HG03159 (cell line): ENCODE measurements around the gene HOXB3.
"Not testable (repeated sequence)": the region's sequence is repeated elsewhere in the genome, so short reads cannot be mapped to it uniquely, and the experiment has no call there.

Experiments used
- ATAC-seq: cut with Tn5 transposase; IDR thresholded peaks from one replicate; pipeline ENCODE4 v1.9.1; 2021; ENCODE audit warnings: mild to moderate bottlenecking, moderate library complexity; ENCODE audit not compliant: unreplicated experiment

Gene HOXB3

GRCh38 chr17:48547808-48548522 lies 42.1 kb downstream of the HOXB3 start:
- ATAC-seq = no peak

DNA sequence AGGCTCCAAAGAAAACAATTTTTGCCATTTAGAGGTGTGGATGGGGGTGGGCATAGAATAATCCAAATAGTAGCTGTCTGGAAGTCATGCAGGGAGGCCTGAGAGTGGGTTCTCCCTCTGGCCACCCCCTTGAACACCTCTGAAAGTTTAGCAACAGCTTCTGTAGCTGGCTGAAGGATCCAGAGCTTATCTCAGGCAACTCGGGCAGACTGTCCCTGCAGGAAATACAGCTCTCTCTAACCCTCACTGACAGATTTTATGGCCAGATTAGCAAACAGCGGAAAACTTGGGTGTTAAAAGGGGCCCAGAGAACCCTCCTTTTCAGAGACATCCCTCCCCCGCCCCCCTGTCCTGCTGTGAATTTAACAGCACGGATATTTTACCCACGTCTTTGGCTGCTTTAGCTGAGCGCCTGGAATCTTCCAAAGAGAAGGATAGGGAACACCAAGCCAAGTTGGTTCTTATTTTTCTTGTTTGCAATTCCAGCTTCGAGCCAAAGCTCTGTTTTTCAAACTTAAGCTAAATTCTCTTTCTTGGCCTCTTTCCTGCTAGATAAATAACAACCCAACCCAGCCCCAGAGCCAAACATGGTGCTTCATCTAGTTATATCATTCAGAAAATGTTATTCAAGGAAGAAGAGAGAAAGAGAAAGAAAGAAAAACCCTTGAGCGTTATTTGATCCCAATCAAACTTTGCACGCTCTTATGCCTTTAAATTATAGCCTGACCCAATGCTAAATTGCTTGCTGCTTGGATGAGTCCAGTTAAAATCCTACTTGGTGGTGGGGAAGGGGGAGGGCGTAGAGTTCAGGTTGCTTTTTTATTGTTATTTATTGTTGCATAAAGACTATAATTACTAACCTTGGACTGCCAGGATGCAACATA lies 42.9 kb downstream of the HOXB3 start:
- ATAC-seq = no peak

DNA sequence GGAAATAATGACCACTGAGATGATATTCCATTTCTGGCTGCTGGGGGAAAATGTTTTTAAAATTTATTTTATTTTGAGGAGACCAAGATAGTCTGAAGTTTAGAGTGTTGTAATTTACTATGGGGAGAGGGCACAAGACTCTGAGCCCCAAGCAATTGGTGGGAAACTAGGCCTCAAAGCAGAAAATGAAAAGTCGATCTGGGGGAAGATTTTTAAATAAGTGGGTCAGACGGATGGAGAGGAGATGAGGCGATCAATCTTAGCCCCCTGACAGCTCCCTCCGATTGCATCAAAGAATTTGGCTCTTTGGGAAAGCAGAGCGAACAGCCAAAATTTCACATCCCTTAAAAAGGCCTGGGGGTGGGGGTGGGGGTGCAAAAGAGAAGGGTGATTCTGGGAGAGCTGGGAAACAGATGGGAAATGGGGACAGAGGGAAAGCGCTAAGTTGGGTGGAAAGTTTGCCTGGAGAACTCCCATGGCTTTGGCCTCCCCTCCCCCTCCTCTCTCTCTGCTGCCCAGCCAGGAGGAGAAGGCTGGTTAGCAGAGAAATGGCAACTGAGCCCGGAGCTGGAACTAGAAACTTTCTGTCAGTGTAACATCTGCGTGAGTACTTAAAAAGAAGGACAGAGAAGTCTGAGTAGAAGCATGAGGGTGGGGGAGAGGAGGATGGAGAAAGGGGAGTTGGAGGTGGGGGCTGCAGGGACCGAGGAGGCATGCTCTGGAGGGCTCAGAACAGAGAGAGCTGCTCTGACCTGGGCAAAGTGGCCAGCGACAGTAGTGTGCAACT lies 43.7 kb downstream of the HOXB3 start:
- no peak for ATAC-seq

- no peak for ATAC-seq
Observed at GRCh38 chr17:48545539-48545938, 44.5 kb downstream of the HOXB3 start.

DNA sequence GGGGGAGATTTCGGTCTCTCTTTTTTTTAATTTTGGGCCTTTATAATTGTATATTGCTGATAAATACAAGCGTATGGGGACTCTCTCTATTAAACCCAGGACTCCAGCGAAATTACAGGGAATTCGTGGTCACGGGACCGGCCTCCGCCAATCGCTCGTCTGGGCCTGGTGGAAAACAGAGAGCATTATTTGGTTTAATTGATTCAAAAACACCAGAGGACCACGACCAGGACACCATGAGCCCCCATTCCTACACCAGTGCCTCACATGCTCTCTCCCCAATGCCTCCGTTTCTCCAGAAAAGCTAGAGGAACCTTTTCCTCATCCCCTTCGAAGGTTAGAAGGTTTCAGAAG lies 45.0 kb downstream of the HOXB3 start, which contains the start of gene HOXB2:
HOXB2 (minus strand) TSS at position 88 of the 354 bp plus-strand sequence. CDS start 198 bp downstream, outside the sequence.
- no peak for ATAC-seq

- no peak for ATAC-seq
Observed at GRCh38 chr17:48544349-48545021, 45.6 kb downstream of the HOXB3 start.

DNA sequence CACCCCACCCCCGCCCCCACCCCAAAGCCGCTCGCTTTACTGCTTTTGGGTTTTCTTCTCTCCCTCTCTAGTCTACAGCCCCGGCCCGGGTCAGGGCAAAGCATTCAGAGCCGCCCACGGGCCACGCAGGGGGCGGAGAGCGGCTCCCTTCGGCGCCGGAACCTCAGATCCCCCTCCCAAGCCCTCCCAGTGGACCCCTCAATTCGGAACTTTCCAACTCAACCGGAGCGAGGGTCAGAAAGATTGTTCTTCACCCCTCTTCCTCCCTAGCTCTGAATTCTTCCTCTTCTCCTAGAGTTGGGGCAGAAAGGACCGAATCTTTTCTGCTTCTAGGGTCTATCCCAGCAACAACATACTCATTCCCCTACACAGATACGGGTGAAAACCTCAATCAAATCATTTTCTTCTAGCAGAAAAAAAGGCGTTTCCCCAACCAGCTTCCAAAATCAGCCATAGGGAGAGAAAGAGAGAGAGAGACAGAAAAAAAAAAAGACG lies 46.1 kb downstream of the HOXB3 start:
- no peak for ATAC-seq

DNA sequence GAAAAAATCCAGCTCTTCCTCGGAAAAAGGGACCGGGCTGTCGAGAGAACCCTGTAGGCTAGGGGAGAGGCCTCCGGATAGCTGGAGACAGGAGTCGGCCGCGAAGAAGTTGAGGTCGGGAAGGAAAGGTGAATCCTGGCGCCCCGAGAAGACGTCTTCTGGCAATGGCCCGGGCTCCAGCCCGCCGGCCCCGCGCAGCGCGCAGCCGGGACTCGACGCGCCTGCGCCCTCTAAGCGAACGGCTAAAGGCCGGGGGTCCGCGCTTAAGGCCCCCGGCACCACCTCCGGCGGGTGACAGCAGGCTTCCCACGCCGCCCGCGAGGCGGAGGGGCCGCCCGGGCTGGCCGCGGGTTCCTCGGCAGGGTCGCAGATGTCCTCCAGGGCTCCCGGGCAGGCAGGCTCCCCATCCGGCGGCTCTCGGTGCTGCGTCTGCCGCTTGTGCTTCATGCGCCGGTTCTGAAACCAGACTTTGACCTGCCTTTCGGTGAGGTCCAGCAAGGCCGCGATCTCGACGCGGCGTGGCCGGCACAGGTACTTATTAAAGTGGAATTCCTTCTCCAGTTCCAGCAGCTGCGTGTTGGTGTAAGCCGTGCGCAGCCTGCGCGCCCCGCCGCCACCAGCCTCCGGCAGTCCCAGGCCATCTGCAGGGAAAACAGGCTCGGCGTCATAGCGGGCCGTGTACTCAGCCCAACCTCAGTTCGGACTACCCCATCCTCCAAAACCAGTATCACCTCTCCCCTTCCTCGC lies 46.8 kb downstream of the HOXB3 start:
- no peak for ATAC-seq

- ATAC-seq = no peak
Observed at GRCh38 chr17:48542698-48543106, 47.3 kb downstream of the HOXB3 start.

GRCh38 chr17:48542114-48542656 lies 47.9 kb downstream of the HOXB3 start:
- no peak for ATAC-seq

DNA sequence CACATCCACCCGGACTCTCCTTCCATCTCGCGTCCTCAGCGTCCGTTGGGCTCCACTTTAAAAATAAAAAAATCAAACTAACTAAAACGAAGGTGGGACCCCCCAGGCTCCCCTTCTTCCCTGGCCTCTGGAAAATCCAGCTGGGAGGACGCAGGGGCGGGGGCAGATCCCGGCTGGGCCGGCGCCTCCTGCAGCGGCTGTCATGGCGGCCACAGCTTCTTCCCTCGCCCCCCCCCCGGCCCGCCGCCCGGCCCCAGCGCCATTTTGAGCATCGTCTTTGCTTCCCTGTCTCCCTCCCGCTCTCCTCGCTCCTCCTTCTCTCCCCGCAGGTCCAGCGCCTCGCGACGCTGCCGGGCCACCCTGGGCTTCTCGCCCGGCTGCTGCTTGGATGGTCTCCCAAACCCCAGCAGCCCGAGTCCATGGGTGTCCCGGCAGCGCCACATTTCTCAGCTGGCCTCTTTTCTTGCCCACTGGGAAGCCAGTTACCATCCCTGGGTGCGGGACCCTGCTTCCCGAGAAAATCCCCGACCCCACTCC lies 48.4 kb downstream of the HOXB3 start:
- no peak for ATAC-seq

DNA sequence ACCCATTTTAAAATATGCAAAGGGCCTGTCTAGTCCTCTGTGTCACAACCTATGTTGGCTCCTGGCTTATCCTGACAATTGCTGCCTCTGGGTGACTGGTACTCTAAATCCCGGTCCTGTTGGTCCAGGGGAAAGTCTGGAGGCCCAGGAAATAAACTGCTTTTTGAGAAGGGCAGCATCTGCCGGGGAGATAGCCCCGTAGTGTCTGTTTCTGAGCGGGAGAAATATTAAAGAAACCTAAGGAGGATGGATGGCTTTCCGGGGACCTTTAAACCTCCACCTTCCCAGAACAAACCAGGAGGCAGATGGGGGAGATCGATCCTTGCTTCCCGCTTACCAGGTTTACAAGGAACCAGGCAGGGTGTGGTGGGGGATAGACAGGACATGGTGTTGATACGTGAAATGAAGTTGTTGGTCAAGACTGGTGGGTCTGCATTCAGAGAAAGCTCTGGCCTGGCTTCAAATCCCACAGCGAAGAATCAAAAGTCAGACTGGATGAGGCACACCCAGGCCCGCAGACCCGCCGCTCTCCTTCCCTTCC lies 48.9 kb downstream of the HOXB3 start:
- ATAC-seq = no peak

DNA sequence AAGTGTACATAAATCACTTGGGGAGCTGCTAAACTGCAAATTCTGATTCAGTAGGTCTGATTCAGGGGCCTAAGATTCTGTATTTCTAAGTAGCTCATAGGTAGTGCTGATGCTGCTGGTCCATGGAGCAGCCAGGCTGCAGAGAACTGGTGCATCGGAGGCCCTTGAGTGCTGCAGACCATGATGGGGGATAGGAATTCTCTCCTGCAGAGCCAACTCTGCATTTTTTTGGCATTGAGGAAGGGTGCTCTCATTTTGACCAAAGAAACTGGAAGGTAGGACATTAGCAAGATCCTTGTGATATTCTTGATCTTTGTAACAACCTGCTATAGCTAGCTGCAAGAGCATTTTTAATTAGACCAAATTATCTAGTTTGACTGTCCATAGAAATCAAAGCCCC lies 49.8 kb downstream of the HOXB3 start:
- no peak for ATAC-seq

DNA sequence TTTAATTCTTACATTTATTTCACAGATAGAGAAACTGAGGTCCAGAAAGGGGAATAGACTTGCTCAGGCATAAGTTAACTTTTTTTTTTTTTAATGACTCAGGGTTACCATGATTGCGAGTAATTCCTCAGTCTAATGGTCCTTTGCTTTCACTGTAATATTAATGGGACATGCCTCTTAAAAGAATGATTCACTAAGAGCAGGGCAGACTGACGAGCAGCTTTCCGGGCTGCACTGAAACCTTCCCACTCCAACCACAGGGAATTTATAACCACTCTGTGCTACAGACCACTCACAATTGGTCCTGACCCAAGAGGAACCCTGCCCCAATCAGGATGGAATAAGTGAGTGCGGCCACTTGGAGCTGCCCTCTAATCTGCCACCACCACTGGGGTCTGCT lies 50.9 kb downstream of the HOXB3 start:
- ATAC-seq = no peak

DNA sequence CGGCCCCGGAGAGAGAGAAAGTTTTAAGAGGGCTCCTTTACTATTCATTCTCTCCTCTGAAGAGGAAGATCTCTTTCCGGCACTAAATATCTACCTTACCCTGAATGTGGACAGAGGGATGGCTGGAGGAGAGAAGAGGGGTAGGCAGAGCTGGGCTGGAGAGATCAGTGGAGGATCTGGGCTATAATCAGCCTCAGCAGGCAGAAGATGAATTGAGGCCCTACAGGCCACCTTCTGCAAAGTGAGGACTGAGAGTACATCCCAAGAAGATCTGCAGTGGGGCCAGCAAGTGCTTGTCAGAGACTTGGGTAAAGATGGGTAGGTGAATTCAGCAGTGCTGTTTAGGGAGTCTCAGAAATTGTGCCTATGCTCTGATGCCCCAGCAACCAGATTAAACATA lies 52.7 kb downstream of the HOXB3 start:
- ATAC-seq = no peak

GRCh38 chr17:48535793-48536559 lies 54.1 kb downstream of the HOXB3 start:
- not testable (repeated sequence) for ATAC-seq

GRCh38 chr17:48532261-48532660 lies 57.8 kb downstream of the HOXB3 start:
- no peak for ATAC-seq

- ATAC-seq = no peak
Observed at GRCh38 chr17:48530887-48531272, 59.2 kb downstream of the HOXB3 start, which contains the start of gene HOXB1. TSS of gene HOXB1 (minus strand) at chr17:48531011. CDS start at chr17:48530904, 107 bp downstream.
